ENCODE results near the gene ARHGAP11A. TPM values are rescaled to one million over a fixed set of nuclear protein-coding genes. Genes with fewer than 3 reads are reported as not detected.

The ARHGAP11A gene
- polyA plus RNA-seq, 1 donor (not counting 4 experiments of a cell fraction or from before 2014, with no cell fraction given): 11.3 TPM

GRCh38 chr15:32651229-32651837 lies 36.0 kb downstream of the ARHGAP11A start:
- Histone ChIP-seq H2AFZ (ENCODE audit: control insufficient read depth, low read length) (no peak overlapping the region), H3K9me1 (ENCODE audit: control insufficient read depth, extremely low read depth, insufficient read depth, low read length) (no peaks in the 10 kb centered on the region), H3K4me2 (ENCODE audit: control insufficient read depth, extremely low read depth, insufficient read depth, low read depth, low read length) (no peak overlapping the region), H3K9me3 (ENCODE audit: control insufficient read depth, low read depth, low read length) (no peaks in the 10 kb centered on the region), H3K4me1 (ENCODE audit: control insufficient read depth, extremely low read depth, insufficient read depth, low read length) (peaks cover 23% of the 10 kb centered on the region), H3K4me3 (ENCODE audit: control insufficient read depth in 2 of 3, extremely low read depth in 1 of 3, insufficient read depth in 2 of 3, low read depth in 1 of 3, low read length in 3 of 3) (no peak overlapping the region), H3K79me2 (ENCODE audit: control insufficient read depth, insufficient read depth, low read length) (no peaks in the 10 kb centered on the region), H3K9ac (ENCODE audit: control insufficient read depth, extremely low read depth, insufficient read depth, low read length) (no peak overlapping the region), H3K36me3 (ENCODE audit: control insufficient read depth in 2 of 2, extremely low read depth in 1 of 2, insufficient read depth in 2 of 2, low read length in 2 of 2) (no peaks in the 10 kb centered on the region), H3K27ac (ENCODE audit: control insufficient read depth, insufficient read depth, low read length) (no peak overlapping the region), H3K27me3 (ENCODE audit: control insufficient read depth, extremely low read depth, insufficient read depth, low read length) (no peaks in the 10 kb centered on the region), H4K20me1 (ENCODE audit: control insufficient read depth, extremely low read depth, insufficient read depth, low read length) (no peaks in the 10 kb centered on the region)
- TF ChIP-seq, protein P1, sequence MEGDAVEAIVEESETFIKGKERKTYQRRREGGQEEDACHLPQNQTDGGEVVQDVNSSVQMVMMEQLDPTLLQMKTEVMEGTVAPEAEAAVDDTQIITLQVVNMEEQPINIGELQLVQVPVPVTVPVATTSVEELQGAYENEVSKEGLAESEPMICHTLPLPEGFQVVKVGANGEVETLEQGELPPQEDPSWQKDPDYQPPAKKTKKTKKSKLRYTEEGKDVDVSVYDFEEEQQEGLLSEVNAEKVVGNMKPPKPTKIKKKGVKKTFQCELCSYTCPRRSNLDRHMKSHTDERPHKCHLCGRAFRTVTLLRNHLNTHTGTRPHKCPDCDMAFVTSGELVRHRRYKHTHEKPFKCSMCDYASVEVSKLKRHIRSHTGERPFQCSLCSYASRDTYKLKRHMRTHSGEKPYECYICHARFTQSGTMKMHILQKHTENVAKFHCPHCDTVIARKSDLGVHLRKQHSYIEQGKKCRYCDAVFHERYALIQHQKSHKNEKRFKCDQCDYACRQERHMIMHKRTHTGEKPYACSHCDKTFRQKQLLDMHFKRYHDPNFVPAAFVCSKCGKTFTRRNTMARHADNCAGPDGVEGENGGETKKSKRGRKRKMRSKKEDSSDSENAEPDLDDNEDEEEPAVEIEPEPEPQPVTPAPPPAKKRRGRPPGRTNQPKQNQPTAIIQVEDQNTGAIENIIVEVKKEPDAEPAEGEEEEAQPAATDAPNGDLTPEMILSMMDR (optimal IDR thresholded peaks at IDR 0.05 in 1 of 3, IDR thresholded peaks at IDR 0.05 in 1 of 3, conservative IDR thresholded peaks at IDR 0.05 in 1 of 3; ENCODE audit: extremely low read depth in 1 of 3, insufficient read depth in 2 of 3, low read length in 3 of 3): peak; percentile 91 to 98 (median 95)
- no peak for TF ChIP-seq EZH2 (IDR thresholded peaks at IDR 0.05; ENCODE audit: low read length)
- FAIRE-seq (peak; percentile 53), DNase-seq (ENCODE audit: low read depth, low spot score) (peak; percentile 56)
- dilution Hi-C loops (cut with MboI; ENCODE audit: extremely low pct_ligation_motif_present, low sequenced_read_pairs): no loop called here

GRCh38 chr15:32652178-32652577 lies 36.9 kb downstream of the ARHGAP11A start:
- Histone ChIP-seq H3K27ac (ENCODE audit: control insufficient read depth, insufficient read depth, low read length) (no peak overlapping the region), H3K36me3 (ENCODE audit: control insufficient read depth in 2 of 2, extremely low read depth in 1 of 2, insufficient read depth in 2 of 2, low read length in 2 of 2) (no peaks in the 10 kb centered on the region), H3K79me2 (ENCODE audit: control insufficient read depth, insufficient read depth, low read length) (no peaks in the 10 kb centered on the region), H3K9ac (ENCODE audit: control insufficient read depth, extremely low read depth, insufficient read depth, low read length) (no peak overlapping the region), H3K27me3 (ENCODE audit: control insufficient read depth, extremely low read depth, insufficient read depth, low read length) (no peaks in the 10 kb centered on the region), H3K9me3 (ENCODE audit: control insufficient read depth, low read depth, low read length) (no peaks in the 10 kb centered on the region), H3K4me2 (ENCODE audit: control insufficient read depth, extremely low read depth, insufficient read depth, low read depth, low read length) (no peak overlapping the region), H2AFZ (ENCODE audit: control insufficient read depth, low read length) (no peak overlapping the region), H4K20me1 (ENCODE audit: control insufficient read depth, extremely low read depth, insufficient read depth, low read length) (no peaks in the 10 kb centered on the region), H3K9me1 (ENCODE audit: control insufficient read depth, extremely low read depth, insufficient read depth, low read length) (no peaks in the 10 kb centered on the region), H3K4me3 (ENCODE audit: control insufficient read depth in 2 of 3, extremely low read depth in 1 of 3, insufficient read depth in 2 of 3, low read depth in 1 of 3, low read length in 3 of 3) (no peak overlapping the region), H3K4me1 (ENCODE audit: control insufficient read depth, extremely low read depth, insufficient read depth, low read length) (peaks cover 16% of the 10 kb centered on the region)
- dilution Hi-C loops (cut with MboI; ENCODE audit: extremely low pct_ligation_motif_present, low sequenced_read_pairs): no loop called here
- DNase-seq (ENCODE audit: low read depth, low spot score) (no peak), FAIRE-seq (no peak)
- TF ChIP-seq, protein P1 (optimal IDR thresholded peaks at IDR 0.05 in 1 of 3, IDR thresholded peaks at IDR 0.05 in 1 of 3, conservative IDR thresholded peaks at IDR 0.05 in 1 of 3; ENCODE audit: extremely low read depth in 1 of 3, insufficient read depth in 2 of 3, low read length in 3 of 3): no peak
- no peak for TF ChIP-seq EZH2 (IDR thresholded peaks at IDR 0.05; ENCODE audit: low read length)

All from keratinocyte (primary cell).